K562 (cell line): ENCODE results near the gene GZMM. TPM values are rescaled to one million over a fixed set of nuclear protein-coding genes. Genes with fewer than 3 reads are reported as not detected.
A peak's percentile ranks its signal among the peaks of the same experiment; 100 is the strongest.

Experiments used
- ATAC-seq: fragments of 200-7000 bp; cut with Tn5 transposase; 3 replicates; pipeline ENCODE4 v1.9.1; 2020; ENCODE audit warnings: moderate library complexity
- BruUV-seq: library from RNA; stranded (reverse); fragments of 400-500 nt; replicated peaks from 2 replicates; lab custom pipeline; 2021; lab: Mats Ljungman, UMichigan
- CTCF ChIA-PET: fragments of 300-600 bp; formaldehyde crosslinking; extraction: SDS; loops from one replicate; lab custom pipeline; 2021; ENCODE audit warnings: low intra/inter-chr PET ratio; lab: Yijun Ruan, JAX
- POLR2A ChIA-PET: fragments of 300-600, 350-650 bp; sonication (Branson Sonifier 250); formaldehyde crosslinking; extraction: SDS; loops from one replicate; lab custom pipeline; 2021; ENCODE audit warnings: antibody characterized with exemption, inconsistent platforms; lab: Yijun Ruan, JAX
- DNase-seq, 4 experiments: peaks; one replicate each; pipeline versions ENCODE4 v3.0.0 to v3.0.0-alpha.2; 2011 to 2018; ENCODE audit warnings: low spot score in 3 of 4, mixed read lengths in 3 of 4; ENCODE audit errors: extremely low read depth in 1 of 4
- FAIRE-seq: peaks from 2 replicates; lab custom pipeline; 2011; peaks lifted over from hg19 to GRCh38; lab: Jason Lieb, UNC
- H2AFZ ChIP-seq: 2 replicates; pipeline ENCODE4 v1.6.0; 2011; ENCODE audit warnings: low read depth, low read length, control low read depth, inconsistent platforms
- H3K27ac ChIP-seq: fragments of 200-600 bp; 3 replicates; pipeline ENCODE4 v1.8.0; 2011; ENCODE audit warnings: low read depth, mild to moderate bottlenecking, control low read depth, inconsistent platforms, low read length, moderate library complexity, mixed read lengths; ENCODE audit errors: extremely low read depth
- H3K27me3 ChIP-seq, 2 experiments: fragments of 300-600 bp in 1 of 2; 2 replicates in 1 of 2; 3 replicates in 1 of 2; pipeline versions ENCODE4 v1.6.0 to v1.8.0; 2011; ENCODE audit warnings: inconsistent platforms in 2 of 2, low read length in 2 of 2, mild to moderate bottlenecking in 1 of 2, mixed read lengths in 1 of 2, moderate library complexity in 1 of 2; ENCODE audit not compliant: control insufficient read depth in 2 of 2, insufficient read depth in 2 of 2
- H3K36me3 ChIP-seq: fragments of 300-600 bp; 3 replicates; pipeline ENCODE4 v1.8.0; 2011; ENCODE audit warnings: mild to moderate bottlenecking, low read length, inconsistent platforms; ENCODE audit not compliant: control insufficient read depth, insufficient read depth
- H3K4me1 ChIP-seq, 2 experiments: fragments of 200-600 bp in 1 of 2; replicated peaks in 1 of 2; 2 replicates in 1 of 2; 3 replicates in 1 of 2; pipeline versions ENCODE4 v1.5.1 to v1.8.0; 2011; ENCODE audit warnings: inconsistent platforms in 2 of 2, low read length in 2 of 2, mild to moderate bottlenecking in 1 of 2, mixed read lengths in 1 of 2, moderate library complexity in 1 of 2; ENCODE audit not compliant: control insufficient read depth in 2 of 2, insufficient read depth in 2 of 2
- H3K4me2 ChIP-seq: 2 replicates; pipeline ENCODE4 v1.6.1; 2011; ENCODE audit warnings: low read length, control low read depth, inconsistent platforms, mixed read lengths; ENCODE audit not compliant: insufficient read depth
- H3K4me3 ChIP-seq: fragments of 200-600 bp; sonication (generic), shearing (Covaris generic); 2 replicates; pipeline ENCODE4 v1.5.1; 2016; ENCODE audit warnings: control low read depth, inconsistent platforms
- H3K79me2 ChIP-seq: fragments of 200-600 bp; 3 replicates; pipeline ENCODE4 v1.8.0; 2011; ENCODE audit warnings: low read length, inconsistent platforms; ENCODE audit not compliant: control insufficient read depth, insufficient read depth
- H3K9ac ChIP-seq, 2 experiments: 2 replicates each; pipeline versions ENCODE4 v1.6.0 to v1.6.1; 2011; ENCODE audit warnings: low read depth in 2 of 2, low read length in 2 of 2, control low read depth in 1 of 2, inconsistent platforms in 1 of 2, mild to moderate bottlenecking in 1 of 2, mixed read lengths in 1 of 2; ENCODE audit not compliant: insufficient read depth in 1 of 2
- H3K9me1 ChIP-seq: one replicate; pipeline ENCODE4 v1.6.0; 2011; ENCODE audit warnings: inconsistent platforms, mild to moderate bottlenecking, low read length, moderate library complexity; ENCODE audit not compliant: control insufficient read depth, insufficient read depth
- H3K9me3 ChIP-seq: replicated peaks from 2 replicates; pipeline ENCODE4 v1.5.1; 2011; ENCODE audit warnings: low read depth, low read length, inconsistent platforms; ENCODE audit not compliant: control insufficient read depth, insufficient read depth
- H4K20me1 ChIP-seq: replicated peaks from 2 replicates; pipeline ENCODE4 v1.6.1; 2011; ENCODE audit warnings: low read length, inconsistent platforms, mixed read lengths; ENCODE audit not compliant: control insufficient read depth, insufficient read depth
- CREB3L1 ChIP-seq: fragments of 450-650 bp; IDR thresholded peaks from 2 replicates; pipeline ENCODE4 v1.6.1; 2014; ENCODE audit warnings: low read depth, mild to moderate bottlenecking, moderate library complexity, borderline replicate concordance
- ESRRA ChIP-seq: fragments of 450-650 bp; IDR thresholded peaks from 2 replicates; pipeline ENCODE4 v1.6.1; 2014; ENCODE audit warnings: low read depth, mild to moderate bottlenecking, moderate library complexity, borderline replicate concordance
- FOXA1 ChIP-seq: fragments of 450-650 bp; IDR thresholded peaks from 2 replicates; pipeline ENCODE4 v1.6.1; 2016; ENCODE audit warnings: mild to moderate bottlenecking, borderline replicate concordance
- KLF16 ChIP-seq: IDR thresholded peaks from 2 replicates; pipeline ENCODE4 v1.6.1; 2016; ENCODE audit warnings: antibody characterized with exemption
- MEIS2 ChIP-seq: fragments of 450-650 bp; IDR thresholded peaks from 2 replicates; pipeline ENCODE4 v1.6.1; 2014; ENCODE audit warnings: mild to moderate bottlenecking; ENCODE audit not compliant: partially characterized antibody
- MXI1 ChIP-seq: IDR thresholded peaks from 2 replicates; pipeline ENCODE4 v1.6.1; 2011; ENCODE audit warnings: low read depth, mild to moderate bottlenecking, improper control_type of control experiment, low read length
- PHB ChIP-seq: fragments of 250-450 bp; sonication (Bioruptor Pico); IDR thresholded peaks from 2 replicates; pipeline ENCODE4 v1.5.0; 2021
- PPARD ChIP-seq: fragments of 250-450 bp; sonication (Bioruptor Pico); IDR thresholded peaks from 2 replicates; pipeline ENCODE4 v1.8.0; 2022; ENCODE audit warnings: inconsistent platforms, mild to moderate bottlenecking, moderate library complexity
- SNAPC5 ChIP-seq: fragments of 250-450 bp; sonication (Bioruptor Pico); IDR thresholded peaks from 2 replicates; pipeline ENCODE4 v1.8.0; 2021; ENCODE audit warnings: moderate library complexity, mild to moderate bottlenecking, inconsistent platforms
- SP1 ChIP-seq: sonication (generic); formaldehyde crosslinking; IDR thresholded peaks from 2 replicates; pipeline ENCODE4 v1.8.1; 2022; ENCODE audit warnings: mild to moderate bottlenecking, missing genetic modification reagents
- TCF7 ChIP-seq: sonication (generic); IDR thresholded peaks from 2 replicates; pipeline ENCODE4 v1.6.1; 2016; ENCODE audit warnings: antibody characterized with exemption, borderline replicate concordance
- ZBTB7A ChIP-seq: IDR thresholded peaks from 2 replicates; pipeline ENCODE4 v1.6.1; 2011; ENCODE audit warnings: low read depth, mild to moderate bottlenecking, low read length, moderate library complexity, borderline replicate concordance; ENCODE audit not compliant: control insufficient read depth
- WGBS: fragments of 100-300 bp; shearing (Covaris generic); methylation state at CpG from one replicate; pipeline ENCODE4 v1.1.6; 2016; ENCODE audit warnings: low coverage, mixed read lengths; ENCODE audit not compliant: insufficient coverage; ENCODE audit errors: missing lambda C conversion rate; 5-methylcytosine and 5-hydroxymethylcytosine counted together
- in situ Hi-C: fragments of 300-500 bp; cut with MboI; formaldehyde crosslinking; loops from 4 replicates; pipeline ENCODE4 v1.15.0; 2018; ENCODE audit warnings: inconsistent platforms, mixed read lengths
- intact Hi-C: fragments of 100-400 bp; cut with micrococcal nuclease; formaldehyde crosslinking; loops from 2 replicates; pipeline ENCODE4 v1.14.2; 2022
- polyA plus RNA-seq, 8 experiments: library from polyadenylated mRNA; depleted of rRNA in 4 of 8; stranded (reverse) in 5 of 8; unstranded in 3 of 8; fragments of >200 nt; fragmentation: Nextera tagmentation in 2 of 8; fragmentation: Illumina TruSeq in 1 of 8; extraction: Ambion mirVana in 2 of 8; extraction: Trizol in 1 of 8; gene quantifications; 2 replicates each; pipeline versions ENCODE4 v1.2.1 to v1.2.3, GENCODE V29; 2011 to 2014; ENCODE audit warnings: inconsistent platforms in 1 of 8, missing spikeins in 1 of 8
- total RNA-seq, 7 experiments: library from RNA; depleted of rRNA in 6 of 7; stranded (reverse); fragments of >200 nt in 6 of 7; fragmentation: Illumina TruSeq in 2 of 7; extraction: Trizol in 2 of 7; gene quantifications; 2 replicates each; pipeline versions ENCODE4 v1.2.1 to v1.2.3, GENCODE V29; 2011 to 2021; ENCODE audit warnings: low replicate concordance in 1 of 7
- TF ChIP-seq, protein P1 (sequence below): fragments of 250-450 bp; sonication (Bioruptor Pico); IDR thresholded peaks from 2 replicates; pipeline ENCODE4 v1.4.0; 2020

The GZMM gene
- total and polyA plus RNA-seq, 9 of the 15 experiments (the other 6 are each of a cell fraction or from before 2014, with no cell fraction given) = 0.08 to 2.6 (median 0.70) TPM; not detected in 2

GRCh38 chr19:506404-507285 lies 37.2 kb upstream of the GZMM start:
- ATAC-seq = peak; percentile 90
- peak overlapping the region; percentile 100 for H3K4me3 ChIP-seq
- 9% methylated on average over 38 of the region's 48 CpGs for WGBS
- H2AFZ ChIP-seq = peak overlapping the region; percentile 100
- DNase-seq = peak; percentile 95 to 99 (median 98)
- in situ Hi-C loops (no loop called here), intact Hi-C loops (no loop called here)
- H3K4me2 ChIP-seq = peak overlapping the region; percentile 95
- peaks cover 13% of the 10 kb centered on the region; the same call in 2 of the 3 replicates for H3K79me2 ChIP-seq
- CTCF ChIA-PET = interaction anchor here (0.9 kb wide), 1 partner anchor 18 kb away, joined by 3 read pairs; no protein-coding TSS in a partner anchor
- POLR2A ChIA-PET = interaction anchor here (0.6 to 1.0 kb wide), 3 partner anchors 11 to 397 kb away, joined by 4 to 6 read pairs (median 4); no protein-coding TSS in a partner anchor
- H3K9me3 ChIP-seq = no peaks in the 10 kb centered on the region
- H3K9ac ChIP-seq = peak overlapping the region; percentile 92 to 98
- FAIRE-seq = peak; percentile 99
- no peaks in the 10 kb centered on the region for H3K27me3 ChIP-seq
- H4K20me1 ChIP-seq = no peaks in the 10 kb centered on the region
- BruUV-seq = no TSS peak
- H3K36me3 ChIP-seq = peaks cover 13% of the 10 kb centered on the region; the same call in 2 of the 3 replicates
- peak overlapping the region; percentile 99 for H3K27ac ChIP-seq
- H3K9me1 ChIP-seq = no peaks in the 10 kb centered on the region
- peaks cover 10 to 53% of the 10 kb centered on the region in 2 experiments; a peak in 4 of 5 replicates for H3K4me1 ChIP-seq
- TF ChIP-seq ESRRA (peak; percentile 28; the same call in 1 of the 2 replicates), SP1 (peak; percentile 75), ZBTB7A (peak; percentile 100), PHB (CRISPR knock-in tag) (no peak), MXI1 (peak; percentile 89), PPARD (CRISPR knock-in tag) (no peak), MEIS2 (peak; percentile 67), KLF16 (peak; percentile 36; the same call in 1 of the 2 replicates), CREB3L1 (no peak), SNAPC5 (CRISPR knock-in tag) (no peak), TCF7 (no peak), FOXA1 (no peak)
- TF ChIP-seq, protein P1, sequence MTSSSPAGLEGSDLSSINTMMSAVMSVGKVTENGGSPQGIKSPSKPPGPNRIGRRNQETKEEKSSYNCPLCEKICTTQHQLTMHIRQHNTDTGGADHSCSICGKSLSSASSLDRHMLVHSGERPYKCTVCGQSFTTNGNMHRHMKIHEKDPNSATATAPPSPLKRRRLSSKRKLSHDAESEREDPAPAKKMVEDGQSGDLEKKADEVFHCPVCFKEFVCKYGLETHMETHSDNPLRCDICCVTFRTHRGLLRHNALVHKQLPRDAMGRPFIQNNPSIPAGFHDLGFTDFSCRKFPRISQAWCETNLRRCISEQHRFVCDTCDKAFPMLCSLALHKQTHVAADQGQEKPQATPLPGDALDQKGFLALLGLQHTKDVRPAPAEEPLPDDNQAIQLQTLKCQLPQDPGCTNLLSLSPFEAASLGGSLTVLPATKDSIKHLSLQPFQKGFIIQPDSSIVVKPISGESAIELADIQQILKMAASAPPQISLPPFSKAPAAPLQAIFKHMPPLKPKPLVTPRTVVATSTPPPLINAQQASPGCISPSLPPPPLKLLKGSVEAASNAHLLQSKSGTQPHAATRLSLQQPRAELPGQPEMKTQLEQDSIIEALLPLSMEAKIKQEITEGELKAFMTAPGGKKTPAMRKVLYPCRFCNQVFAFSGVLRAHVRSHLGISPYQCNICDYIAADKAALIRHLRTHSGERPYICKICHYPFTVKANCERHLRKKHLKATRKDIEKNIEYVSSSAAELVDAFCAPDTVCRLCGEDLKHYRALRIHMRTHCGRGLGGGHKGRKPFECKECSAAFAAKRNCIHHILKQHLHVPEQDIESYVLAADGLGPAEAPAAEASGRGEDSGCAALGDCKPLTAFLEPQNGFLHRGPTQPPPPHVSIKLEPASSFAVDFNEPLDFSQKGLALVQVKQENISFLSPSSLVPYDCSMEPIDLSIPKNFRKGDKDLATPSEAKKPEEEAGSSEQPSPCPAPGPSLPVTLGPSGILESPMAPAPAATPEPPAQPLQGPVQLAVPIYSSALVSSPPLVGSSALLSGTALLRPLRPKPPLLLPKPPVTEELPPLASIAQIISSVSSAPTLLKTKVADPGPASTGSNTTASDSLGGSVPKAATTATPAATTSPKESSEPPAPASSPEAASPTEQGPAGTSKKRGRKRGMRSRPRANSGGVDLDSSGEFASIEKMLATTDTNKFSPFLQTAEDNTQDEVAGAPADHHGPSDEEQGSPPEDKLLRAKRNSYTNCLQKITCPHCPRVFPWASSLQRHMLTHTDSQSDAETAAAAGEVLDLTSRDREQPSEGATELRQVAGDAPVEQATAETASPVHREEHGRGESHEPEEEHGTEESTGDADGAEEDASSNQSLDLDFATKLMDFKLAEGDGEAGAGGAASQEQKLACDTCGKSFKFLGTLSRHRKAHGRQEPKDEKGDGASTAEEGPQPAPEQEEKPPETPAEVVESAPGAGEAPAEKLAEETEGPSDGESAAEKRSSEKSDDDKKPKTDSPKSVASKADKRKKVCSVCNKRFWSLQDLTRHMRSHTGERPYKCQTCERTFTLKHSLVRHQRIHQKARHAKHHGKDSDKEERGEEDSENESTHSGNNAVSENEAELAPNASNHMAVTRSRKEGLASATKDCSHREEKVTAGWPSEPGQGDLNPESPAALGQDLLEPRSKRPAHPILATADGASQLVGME (CRISPR knock-in tag) = peak; percentile 93; the same call in 1 of the 2 replicates
